Amniotic stem cell (primary cell): ENCODE data around the gene EN2.

Source experiments
- DNase-seq: peaks from one replicate; lab custom pipeline; 2025; lab: John Stamatoyannopoulos, UW

Gene EN2

GRCh38 chr7:155458111-155458877, at the start of gene EN2:
TSS of gene EN2 (plus strand) at chr7:155458129. CDS start at chr7:155458378, 249 bp downstream.
- DNase-seq = no peak

GRCh38 chr7:155408651-155409586, 49.0 kb upstream of the EN2 start:
- DNase-seq = no peak

- no peak for DNase-seq
Observed at GRCh38 chr7:155409980-155410379, 47.9 kb upstream of the EN2 start.

- DNase-seq = no peak
Observed at GRCh38 chr7:155410431-155410830, 47.5 kb upstream of the EN2 start.

GRCh38 chr7:155411718-155412415, 46.1 kb upstream of the EN2 start:
- DNase-seq = no peak

- DNase-seq = no peak
Observed at GRCh38 chr7:155412416-155413253, 45.3 kb upstream of the EN2 start.

- DNase-seq = no peak
Observed at GRCh38 chr7:155414547-155415492, 43.1 kb upstream of the EN2 start.

- no peak for DNase-seq
Observed at GRCh38 chr7:155416646-155417380, 41.1 kb upstream of the EN2 start.

- DNase-seq = no peak
Observed at GRCh38 chr7:155418304-155418703, 39.6 kb upstream of the EN2 start.

GRCh38 chr7:155418941-155419755, 38.8 kb upstream of the EN2 start:
- no peak for DNase-seq

GRCh38 chr7:155420116-155420515, 37.8 kb upstream of the EN2 start:
- no peak for DNase-seq

- no peak for DNase-seq
Observed at GRCh38 chr7:155422151-155422550, 35.8 kb upstream of the EN2 start.

GRCh38 chr7:155422599-155423336, 35.2 kb upstream of the EN2 start:
- DNase-seq = no peak

GRCh38 chr7:155423337-155424285, 34.3 kb upstream of the EN2 start:
- DNase-seq = no peak

- DNase-seq = no peak
Observed at GRCh38 chr7:155424301-155425010, 33.5 kb upstream of the EN2 start.

- no peak for DNase-seq
Observed at GRCh38 chr7:155425011-155425340, 33.0 kb upstream of the EN2 start.
